Measurements from ENCODE around the gene CCDC27.

Gene CCDC27

DNA sequence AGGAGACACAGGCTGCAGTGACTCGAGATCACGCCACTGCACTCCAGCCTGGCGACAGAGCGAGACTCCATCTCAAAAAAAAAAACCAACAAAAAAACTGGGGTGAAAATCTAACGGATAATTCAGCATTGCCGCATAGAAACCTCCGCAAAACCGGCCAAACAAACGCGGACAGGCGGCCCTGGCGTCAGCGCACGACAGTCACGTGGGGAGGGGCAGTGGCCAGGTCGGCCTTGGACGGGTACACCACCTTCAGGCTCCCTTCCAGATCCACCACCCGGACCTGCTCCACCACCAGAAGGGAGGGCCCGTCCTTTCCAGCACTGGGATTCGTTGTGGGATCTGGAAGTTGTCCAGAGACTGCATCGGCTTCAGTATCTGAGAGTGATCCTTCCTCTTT, 28.7 kb downstream of the CCDC27 start:
- no peak for ATAC-seq
- TF ChIP-seq PPARA (CRISPR knock-in tag; IDR thresholded peaks at IDR 0.05; ENCODE audit: borderline replicate concordance) (no peak), BACH2 (CRISPR knock-in tag; IDR thresholded peaks at IDR 0.05; ENCODE audit: borderline replicate concordance) (no peak), ZNF8 (CRISPR knock-in tag; IDR thresholded peaks at IDR 0.05) (no peak), SNAI2 (CRISPR knock-in tag; IDR thresholded peaks at IDR 0.05) (no peak), CSDC2 (CRISPR knock-in tag; IDR thresholded peaks at IDR 0.05) (no peak), ESRRG (CRISPR knock-in tag; IDR thresholded peaks at IDR 0.05) (no peak), ZC3H10 (CRISPR knock-in tag; IDR thresholded peaks at IDR 0.05) (no peak)

DNA sequence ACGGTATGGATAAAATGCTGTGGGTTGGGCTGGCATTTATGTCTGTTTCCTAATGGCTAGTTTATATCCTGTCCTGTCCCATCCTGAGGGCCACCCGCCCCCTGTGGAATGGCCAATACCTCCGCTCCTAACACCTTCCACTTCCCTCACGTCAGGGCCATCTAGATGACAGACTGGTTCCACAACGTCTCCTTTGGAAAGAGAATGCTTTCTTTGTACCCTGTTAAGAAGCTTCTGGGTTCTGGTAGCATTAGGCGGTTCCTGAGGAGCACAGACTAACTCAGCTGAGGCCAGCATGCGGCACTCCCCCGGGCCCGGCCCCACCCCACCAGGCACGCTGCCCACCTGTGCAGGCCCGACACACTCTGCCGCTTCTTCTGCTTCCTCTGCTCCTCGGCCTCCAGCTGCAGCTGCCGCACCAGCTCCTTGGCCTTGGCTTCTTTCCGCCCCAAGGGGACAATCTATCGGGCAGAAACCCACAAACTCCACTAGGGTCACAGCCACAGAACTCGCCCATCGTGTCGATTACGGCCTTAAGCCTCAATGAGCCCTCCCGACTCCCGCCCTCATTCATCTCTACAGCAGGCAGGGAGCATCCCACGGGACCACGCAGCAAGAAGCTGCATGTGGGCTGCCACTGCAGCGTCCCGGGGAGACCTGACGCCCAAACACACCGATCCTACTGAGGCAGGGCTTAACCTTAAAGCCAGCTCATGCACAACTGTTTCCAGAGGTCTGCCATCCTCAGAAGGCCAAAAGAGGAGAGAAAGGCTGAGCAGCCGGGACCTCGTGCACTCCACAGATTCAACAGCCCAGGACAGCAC, 31.6 kb downstream of the CCDC27 start:
- ATAC-seq, result no peak
- TF ChIP-seq ZC3H10 (CRISPR knock-in tag; IDR thresholded peaks at IDR 0.05) (no peak), ZFP3 (CRISPR knock-in tag; IDR thresholded peaks at IDR 0.05) (no peak), ZNF565 (CRISPR knock-in tag; conservative IDR thresholded peaks at IDR 0.05; ENCODE audit: low read depth) (no peak), OSR1 (CRISPR knock-in tag; IDR thresholded peaks at IDR 0.05) (no peak), RARB (CRISPR knock-in tag; IDR thresholded peaks at IDR 0.05) (no peak), PPARA (CRISPR knock-in tag; IDR thresholded peaks at IDR 0.05; ENCODE audit: borderline replicate concordance) (no peak), ESRRG (CRISPR knock-in tag; IDR thresholded peaks at IDR 0.05) (no peak), GLIS3 (CRISPR knock-in tag; IDR thresholded peaks at IDR 0.05) (no peak), CSDC2 (CRISPR knock-in tag; IDR thresholded peaks at IDR 0.05) (no peak), ZNF70 (CRISPR knock-in tag; IDR thresholded peaks at IDR 0.05) (no peak), ARNTL (CRISPR knock-in tag; IDR thresholded peaks at IDR 0.05; ENCODE audit: borderline replicate concordance, low read depth) (no peak), TOX (CRISPR knock-in tag; IDR thresholded peaks at IDR 0.05; ENCODE audit: borderline replicate concordance) (no peak), SNAI2 (CRISPR knock-in tag; IDR thresholded peaks at IDR 0.05) (no peak), ZFP30 (CRISPR knock-in tag; IDR thresholded peaks at IDR 0.05) (no peak)
- TF ChIP-seq, protein P1, sequence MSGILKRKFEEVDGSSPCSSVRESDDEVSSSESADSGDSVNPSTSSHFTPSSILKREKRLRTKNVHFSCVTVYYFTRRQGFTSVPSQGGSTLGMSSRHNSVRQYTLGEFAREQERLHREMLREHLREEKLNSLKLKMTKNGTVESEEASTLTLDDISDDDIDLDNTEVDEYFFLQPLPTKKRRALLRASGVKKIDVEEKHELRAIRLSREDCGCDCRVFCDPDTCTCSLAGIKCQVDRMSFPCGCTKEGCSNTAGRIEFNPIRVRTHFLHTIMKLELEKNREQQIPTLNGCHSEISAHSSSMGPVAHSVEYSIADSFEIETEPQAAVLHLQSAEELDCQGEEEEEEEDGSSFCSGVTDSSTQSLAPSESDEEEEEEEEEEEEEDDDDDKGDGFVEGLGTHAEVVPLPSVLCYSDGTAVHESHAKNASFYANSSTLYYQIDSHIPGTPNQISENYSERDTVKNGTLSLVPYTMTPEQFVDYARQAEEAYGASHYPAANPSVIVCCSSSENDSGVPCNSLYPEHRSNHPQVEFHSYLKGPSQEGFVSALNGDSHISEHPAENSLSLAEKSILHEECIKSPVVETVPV (CRISPR knock-in tag; IDR thresholded peaks at IDR 0.05), result no peak
- TF ChIP-seq, protein P2, sequence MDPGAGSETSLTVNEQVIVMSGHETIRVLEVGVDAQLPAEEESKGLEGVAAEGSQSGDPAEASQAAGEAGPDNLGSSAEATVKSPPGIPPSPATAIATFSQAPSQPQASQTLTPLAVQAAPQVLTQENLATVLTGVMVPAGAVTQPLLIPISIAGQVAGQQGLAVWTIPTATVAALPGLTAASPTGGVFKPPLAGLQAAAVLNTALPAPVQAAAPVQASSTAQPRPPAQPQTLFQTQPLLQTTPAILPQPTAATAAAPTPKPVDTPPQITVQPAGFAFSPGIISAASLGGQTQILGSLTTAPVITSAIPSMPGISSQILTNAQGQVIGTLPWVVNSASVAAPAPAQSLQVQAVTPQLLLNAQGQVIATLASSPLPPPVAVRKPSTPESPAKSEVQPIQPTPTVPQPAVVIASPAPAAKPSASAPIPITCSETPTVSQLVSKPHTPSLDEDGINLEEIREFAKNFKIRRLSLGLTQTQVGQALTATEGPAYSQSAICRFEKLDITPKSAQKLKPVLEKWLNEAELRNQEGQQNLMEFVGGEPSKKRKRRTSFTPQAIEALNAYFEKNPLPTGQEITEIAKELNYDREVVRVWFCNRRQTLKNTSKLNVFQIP (CRISPR knock-in tag; IDR thresholded peaks at IDR 0.05; ENCODE audit: borderline replicate concordance, low read depth), result no peak
- TF ChIP-seq, protein P3, sequence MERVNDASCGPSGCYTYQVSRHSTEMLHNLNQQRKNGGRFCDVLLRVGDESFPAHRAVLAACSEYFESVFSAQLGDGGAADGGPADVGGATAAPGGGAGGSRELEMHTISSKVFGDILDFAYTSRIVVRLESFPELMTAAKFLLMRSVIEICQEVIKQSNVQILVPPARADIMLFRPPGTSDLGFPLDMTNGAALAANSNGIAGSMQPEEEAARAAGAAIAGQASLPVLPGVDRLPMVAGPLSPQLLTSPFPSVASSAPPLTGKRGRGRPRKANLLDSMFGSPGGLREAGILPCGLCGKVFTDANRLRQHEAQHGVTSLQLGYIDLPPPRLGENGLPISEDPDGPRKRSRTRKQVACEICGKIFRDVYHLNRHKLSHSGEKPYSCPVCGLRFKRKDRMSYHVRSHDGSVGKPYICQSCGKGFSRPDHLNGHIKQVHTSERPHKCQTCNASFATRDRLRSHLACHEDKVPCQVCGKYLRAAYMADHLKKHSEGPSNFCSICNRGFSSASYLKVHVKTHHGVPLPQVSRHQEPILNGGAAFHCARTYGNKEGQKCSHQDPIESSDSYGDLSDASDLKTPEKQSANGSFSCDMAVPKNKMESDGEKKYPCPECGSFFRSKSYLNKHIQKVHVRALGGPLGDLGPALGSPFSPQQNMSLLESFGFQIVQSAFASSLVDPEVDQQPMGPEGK (CRISPR knock-in tag; IDR thresholded peaks at IDR 0.05; ENCODE audit: borderline replicate concordance), result no peak
- TF ChIP-seq, protein P4, sequence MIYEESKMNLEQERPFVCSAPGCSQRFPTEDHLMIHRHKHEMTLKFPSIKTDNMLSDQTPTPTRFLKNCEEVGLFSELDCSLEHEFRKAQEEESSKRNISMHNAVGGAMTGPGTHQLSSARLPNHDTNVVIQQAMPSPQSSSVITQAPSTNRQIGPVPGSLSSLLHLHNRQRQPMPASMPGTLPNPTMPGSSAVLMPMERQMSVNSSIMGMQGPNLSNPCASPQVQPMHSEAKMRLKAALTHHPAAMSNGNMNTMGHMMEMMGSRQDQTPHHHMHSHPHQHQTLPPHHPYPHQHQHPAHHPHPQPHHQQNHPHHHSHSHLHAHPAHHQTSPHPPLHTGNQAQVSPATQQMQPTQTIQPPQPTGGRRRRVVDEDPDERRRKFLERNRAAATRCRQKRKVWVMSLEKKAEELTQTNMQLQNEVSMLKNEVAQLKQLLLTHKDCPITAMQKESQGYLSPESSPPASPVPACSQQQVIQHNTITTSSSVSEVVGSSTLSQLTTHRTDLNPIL (CRISPR knock-in tag; IDR thresholded peaks at IDR 0.05; ENCODE audit: low read depth), result no peak

DNA sequence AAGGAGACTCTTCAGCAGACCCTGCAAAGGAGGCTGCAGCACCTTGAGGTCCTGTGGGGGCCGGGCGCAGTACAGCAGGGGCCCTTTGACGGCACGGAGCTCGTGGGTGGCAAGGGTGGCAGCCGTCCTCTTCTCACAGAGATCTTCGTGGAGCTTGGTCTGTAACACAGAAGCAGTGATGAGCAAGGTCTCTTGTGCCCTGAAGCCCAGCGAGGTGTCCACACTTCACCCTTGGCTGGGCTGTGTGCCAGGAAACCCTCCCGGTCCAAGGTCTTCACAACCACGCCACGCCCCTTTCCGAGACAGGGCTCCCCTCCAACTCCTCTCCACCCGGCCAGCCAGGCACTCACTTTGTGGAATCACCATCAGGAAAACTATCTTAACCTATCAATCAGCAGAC, 32.8 kb downstream of the CCDC27 start:
- TF ChIP-seq, protein P4 (CRISPR knock-in tag; IDR thresholded peaks at IDR 0.05; ENCODE audit: low read depth), result no peak
- TF ChIP-seq OSR1 (CRISPR knock-in tag; IDR thresholded peaks at IDR 0.05), result no peak
- TF ChIP-seq GLIS3 (CRISPR knock-in tag; IDR thresholded peaks at IDR 0.05), result no peak
- TF ChIP-seq ZFP3 (CRISPR knock-in tag; IDR thresholded peaks at IDR 0.05), result no peak
- no peak for TF ChIP-seq SNAI2 (CRISPR knock-in tag; IDR thresholded peaks at IDR 0.05)
- no peak for TF ChIP-seq ZFP30 (CRISPR knock-in tag; IDR thresholded peaks at IDR 0.05)
- TF ChIP-seq TCF4 (CRISPR knock-in tag; IDR thresholded peaks at IDR 0.05; ENCODE audit: borderline replicate concordance), result no peak
- no peak for TF ChIP-seq BACH2 (CRISPR knock-in tag; IDR thresholded peaks at IDR 0.05; ENCODE audit: borderline replicate concordance)
- TF ChIP-seq, protein P2 (CRISPR knock-in tag; IDR thresholded peaks at IDR 0.05; ENCODE audit: borderline replicate concordance, low read depth), result no peak
- no peak for ATAC-seq

All from SK-N-SH treated with all-trans-retinoic acid at 6 μM for 48 hours (cell line).